GM19438 (cell line): ENCODE results near the gene MTCL1.

Source experiments
- ATAC-seq: cut with Tn5 transposase; IDR thresholded peaks from one replicate; pipeline ENCODE4 v1.9.1; 2021; ENCODE audit warnings: low read depth; ENCODE audit not compliant: unreplicated experiment

MTCL1 gene

GRCh38 chr18:8709248-8710059 is 4.1 kb downstream of the MTCL1 start:
- ATAC-seq = no peak

- ATAC-seq = no peak
These were observed 6.4 kb downstream of the MTCL1 start for GRCh38 chr18:8711736-8712135.

DNA sequence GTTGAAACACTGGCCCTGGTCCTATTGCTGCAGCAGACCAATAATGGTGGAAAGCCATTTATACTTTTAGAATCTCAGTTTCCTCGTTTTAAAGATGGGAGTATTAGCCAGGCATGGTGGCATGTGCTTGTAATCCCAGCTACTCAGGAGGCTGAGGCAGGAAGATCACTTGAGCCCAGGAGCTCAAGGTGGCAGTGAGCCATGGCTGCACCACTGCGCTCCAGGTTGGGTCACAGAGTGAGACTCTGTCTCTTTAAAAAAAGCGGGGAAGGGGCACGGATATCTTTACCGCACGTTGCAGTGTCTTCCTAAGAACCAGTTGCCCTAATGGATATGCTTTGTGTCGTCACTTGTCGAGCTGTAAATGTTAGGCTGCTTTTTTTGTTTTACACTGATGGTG is 8.3 kb downstream of the MTCL1 start:
- ATAC-seq = no peak

DNA sequence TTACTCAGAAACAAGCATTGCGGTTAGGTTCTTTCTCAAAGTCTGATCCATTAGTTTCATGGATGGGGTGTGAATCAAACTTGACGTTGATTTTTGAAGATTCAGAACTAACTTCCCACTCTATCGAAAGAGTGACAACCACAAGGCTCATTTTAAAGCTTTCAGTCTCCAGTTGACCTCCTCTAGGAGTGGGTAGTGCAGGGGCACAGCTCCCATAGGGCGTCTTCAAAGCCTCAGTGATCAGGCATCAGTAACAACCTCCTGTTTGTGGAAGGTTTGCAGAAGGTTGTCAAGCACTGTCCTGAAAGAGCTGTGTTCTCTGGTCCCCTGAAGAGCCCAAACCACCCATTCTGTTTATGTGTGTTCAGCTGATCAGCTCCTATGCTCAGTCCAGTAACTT is 10.2 kb downstream of the MTCL1 start:
- ATAC-seq = no peak

- ATAC-seq = no peak
These were observed 11.8 kb downstream of the MTCL1 start for GRCh38 chr18:8717011-8717770.

DNA sequence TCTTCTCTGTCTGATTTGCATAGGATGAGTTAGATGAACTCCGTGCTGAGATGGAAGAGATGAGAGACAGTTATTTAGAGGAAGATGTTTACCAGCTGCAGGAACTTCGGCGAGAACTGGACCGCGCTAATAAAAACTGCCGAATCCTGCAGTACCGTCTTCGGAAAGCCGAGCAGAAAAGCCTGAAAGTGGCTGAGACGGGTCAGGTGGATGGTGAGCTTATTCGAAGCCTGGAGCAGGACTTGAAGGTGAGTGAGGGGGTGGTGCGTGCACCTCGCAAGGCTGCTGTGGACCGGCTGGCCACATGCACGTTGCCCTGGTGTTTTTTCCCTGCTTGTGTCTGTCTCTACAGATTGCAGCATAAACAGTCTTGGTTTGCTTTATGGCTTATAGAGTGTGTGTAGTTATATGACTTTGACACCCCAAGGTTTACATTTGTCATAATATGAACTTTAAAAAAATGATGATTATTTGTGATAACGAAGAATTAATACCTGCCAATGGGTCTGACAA is 13.1 kb downstream of the MTCL1 start:
- no peak for ATAC-seq

DNA sequence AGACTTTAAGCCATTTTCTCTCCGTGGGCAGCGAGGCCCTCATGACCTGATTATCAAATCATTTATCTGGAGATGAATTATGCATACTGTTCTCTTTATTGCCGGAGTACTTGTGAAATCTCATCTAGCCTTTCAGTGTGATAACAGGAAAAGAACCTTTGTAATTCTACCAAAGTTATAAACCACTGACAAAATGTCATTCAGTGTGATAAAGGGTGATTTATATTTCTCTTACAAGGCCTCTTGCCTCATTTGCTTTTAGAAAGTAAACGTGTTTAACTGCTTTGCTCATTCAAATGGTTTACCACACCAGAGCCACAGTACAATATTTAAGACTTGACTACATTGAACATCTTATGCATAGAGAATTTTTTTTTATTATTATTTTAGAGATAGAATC is 13.8 kb downstream of the MTCL1 start:
- no peak for ATAC-seq

DNA sequence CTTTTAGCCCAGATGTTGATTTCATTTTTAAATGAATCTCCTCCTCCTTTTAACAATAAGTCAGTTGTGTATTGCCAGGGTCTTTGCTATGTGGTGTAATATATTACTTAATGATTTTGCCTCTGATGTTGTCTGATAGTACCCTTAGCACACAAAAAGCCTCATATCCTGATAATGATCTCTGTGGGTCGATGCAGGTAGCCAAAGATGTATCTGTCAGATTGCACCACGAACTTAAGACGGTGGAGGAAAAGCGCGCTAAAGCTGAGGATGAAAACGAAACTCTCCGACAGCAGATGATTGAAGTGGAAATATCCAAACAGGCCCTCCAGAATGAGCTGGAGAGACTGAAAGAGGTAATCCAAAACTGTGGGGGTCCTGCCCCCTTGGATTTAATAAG is 14.8 kb downstream of the MTCL1 start:
- ATAC-seq = no peak

DNA sequence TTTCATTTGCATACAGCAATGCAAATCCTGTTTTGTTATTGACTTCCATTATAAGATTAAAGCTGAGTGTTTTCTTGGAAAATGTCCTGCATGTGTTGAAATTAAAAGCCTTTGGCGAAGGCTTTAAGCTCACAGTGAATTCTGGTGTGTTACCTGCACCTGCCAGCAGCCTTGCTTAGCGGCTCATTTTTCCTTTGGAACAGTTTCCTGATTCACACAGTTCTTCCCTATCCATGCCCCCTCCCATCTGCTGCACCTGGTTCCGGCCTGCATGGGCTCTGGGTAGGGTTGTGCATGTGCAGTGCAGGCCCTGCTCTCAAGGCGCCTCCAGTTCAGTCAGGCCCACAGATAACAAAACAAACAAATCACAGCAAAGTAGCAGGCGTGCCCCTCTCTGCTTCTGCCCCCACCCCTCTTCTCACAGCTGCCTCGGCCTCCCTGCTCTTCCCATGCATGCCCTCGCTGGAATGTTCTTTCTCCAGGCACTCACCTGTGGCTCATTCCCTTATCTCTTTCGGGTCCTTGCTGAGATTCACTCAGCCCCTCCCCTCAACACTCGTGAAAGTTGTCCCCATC is 15.8 kb downstream of the MTCL1 start:
- ATAC-seq = no peak

GRCh38 chr18:8721716-8722115 is 16.4 kb downstream of the MTCL1 start:
- no peak for ATAC-seq

DNA sequence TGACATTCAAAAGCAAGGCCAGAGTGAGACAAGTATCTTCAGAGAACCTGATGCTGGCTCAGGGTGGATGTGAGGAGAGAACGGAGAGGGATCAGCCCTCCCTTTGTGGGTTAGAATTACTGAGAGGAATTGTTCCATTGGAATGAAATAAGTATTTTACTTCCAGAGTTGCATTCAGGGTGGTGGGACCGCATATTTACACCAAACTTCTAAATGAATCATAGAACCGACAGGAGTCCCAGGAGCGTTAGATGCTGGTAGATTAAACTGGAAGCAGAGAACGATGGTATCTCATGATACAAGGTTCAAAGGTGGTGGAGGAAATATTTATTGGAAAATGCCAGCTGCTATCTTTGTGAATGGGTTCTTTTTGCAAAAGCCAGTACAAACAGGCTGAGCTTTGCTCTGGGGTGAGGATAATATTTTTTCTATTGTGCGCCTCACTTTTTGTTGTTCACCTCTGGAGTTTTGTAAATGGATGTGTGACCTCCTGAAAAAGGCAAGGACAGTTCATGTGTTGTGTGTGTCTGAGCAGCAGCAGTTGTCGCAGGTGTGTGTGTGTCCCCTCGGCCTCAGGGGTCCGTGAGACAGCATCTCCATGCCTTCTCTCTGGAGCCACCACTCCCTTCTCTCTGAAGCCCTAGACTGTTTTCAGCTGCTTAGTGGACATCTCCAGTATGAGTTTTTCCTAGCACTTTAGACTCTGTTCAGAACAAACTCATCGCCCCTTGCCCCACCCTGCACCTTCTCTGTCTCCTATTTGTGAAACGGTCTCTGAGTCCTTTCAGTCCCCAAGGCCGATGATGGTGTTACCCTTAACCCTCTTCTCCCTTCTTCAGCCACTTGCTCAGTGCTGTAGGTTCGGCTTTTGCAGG is 17.8 kb downstream of the MTCL1 start:
- ATAC-seq = no peak

GRCh38 chr18:8724452-8724851 is 19.1 kb downstream of the MTCL1 start:
- no peak for ATAC-seq

GRCh38 chr18:8726281-8726680 is 20.9 kb downstream of the MTCL1 start:
- ATAC-seq = no peak

DNA sequence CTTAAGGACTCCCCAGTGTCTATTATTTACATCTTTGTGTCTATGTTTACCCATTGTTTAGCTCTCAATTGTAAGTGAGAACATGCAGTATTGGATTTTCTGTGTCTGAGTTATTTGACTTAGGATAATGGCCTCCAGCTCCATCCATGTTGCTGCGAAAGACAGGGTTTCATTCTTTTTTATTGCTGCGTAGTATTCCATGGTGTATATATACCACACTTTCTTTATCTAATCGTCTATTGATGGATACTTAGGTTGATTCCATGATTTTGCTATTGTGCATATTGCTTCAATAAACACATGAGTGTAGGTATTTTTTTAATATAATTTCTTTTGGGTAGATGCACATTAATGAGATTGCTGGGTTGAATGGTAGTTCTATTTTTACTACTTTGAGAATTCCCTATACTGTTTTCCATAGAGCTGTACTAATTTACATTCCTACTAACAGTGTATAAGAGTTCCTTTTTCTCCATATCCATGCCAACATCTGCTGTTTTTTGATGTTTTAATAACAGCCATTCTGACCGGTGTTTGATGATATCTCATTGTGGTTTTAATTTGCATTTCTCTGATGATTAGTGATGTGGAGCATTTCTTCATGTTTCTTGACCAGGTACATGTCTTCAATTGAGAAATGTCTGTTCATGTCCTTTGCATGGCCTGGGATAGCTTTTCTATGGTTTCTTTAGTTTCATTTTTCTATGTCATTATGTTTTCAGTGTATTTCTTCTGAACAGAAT is 21.8 kb downstream of the MTCL1 start:
- no peak for ATAC-seq

DNA sequence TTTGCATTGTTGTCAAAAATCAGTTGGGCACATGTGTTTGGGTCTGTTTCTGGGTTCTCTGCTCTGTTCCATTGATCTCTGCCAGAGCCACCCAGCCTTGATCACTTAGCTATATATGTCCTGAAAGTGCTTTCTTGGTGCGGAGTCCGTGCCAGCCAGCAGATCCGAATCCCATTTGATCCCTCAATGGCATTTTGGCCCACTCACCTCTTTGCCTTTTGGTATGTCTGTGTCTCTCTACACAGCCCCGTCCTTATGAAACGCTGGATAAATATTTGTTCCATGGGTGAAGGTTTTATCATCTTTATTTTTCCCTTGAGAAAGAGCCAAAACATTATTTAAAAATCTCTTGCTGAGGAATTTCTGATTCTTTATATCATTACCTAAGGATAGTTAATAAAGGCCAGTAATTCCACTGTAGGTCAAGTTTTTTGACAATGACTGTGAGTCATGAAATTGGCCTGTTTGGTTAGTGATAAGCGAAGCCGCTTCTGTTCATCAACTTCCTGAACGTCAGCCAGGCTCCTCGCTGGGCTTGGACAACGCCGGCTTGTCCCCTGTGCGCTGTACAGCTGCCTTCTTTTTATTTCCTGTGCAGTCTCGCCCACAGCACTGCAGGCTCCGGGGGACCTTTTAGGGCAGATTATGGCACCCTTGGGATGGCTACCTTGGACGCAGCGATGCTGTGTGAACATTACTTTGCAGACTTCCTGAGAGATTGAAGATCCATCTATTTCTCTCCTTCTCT is 24.9 kb downstream of the MTCL1 start:
- no peak for ATAC-seq

- ATAC-seq = no peak
These were observed 27.3 kb downstream of the MTCL1 start for GRCh38 chr18:8732442-8733360.

DNA sequence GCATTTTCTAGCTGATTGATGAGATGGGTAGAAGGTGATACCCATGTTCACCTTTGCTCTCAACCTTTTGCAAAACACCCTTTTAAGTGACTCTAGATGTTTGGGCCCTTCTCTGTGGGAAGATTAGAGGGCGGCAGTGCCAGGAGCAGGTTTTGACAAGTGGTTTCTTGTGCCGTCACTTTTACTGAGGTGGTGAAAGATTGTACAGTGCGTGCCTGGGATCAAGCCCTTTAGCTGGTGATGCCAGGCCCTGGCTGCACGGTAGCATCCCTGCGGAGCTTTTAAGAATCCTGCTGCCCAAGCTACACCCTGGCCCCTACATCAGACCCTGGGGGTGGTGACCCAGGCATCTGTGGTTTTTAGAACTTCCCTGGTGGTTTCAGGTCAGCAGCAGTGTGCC is 29.1 kb downstream of the MTCL1 start:
- ATAC-seq = no peak

DNA sequence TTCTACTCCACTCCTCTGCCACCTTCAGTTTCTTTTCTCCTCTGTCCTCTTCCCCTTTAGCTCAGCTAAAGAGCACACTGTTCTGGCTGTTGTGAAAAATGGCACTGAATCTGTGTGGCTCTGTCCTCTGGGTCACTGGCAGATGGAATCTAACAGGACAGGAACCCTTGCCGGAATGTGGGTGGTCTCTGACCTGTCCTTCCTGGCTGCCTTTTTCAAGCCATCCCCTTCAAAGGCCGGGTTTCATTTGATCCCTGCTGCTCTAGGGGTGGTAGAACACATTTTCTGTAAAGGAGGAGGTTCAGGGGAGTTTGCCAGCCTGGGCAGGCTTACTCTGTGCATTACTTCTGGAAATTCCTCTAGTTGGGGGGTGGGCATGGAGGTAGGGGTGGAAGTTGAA is 29.9 kb downstream of the MTCL1 start:
- ATAC-seq = no peak
